ENCODE data around the gene LETM1.

LETM1 gene

GRCh38 chr4:1775731-1776500 is 80.0 kb downstream of the LETM1 start:
- H3K36me3 ChIP-seq (ENCODE audit: control insufficient read depth, insufficient read depth, low read length): no peaks in the 10 kb centered on the region
- no peak overlapping the region for H3K4me3 ChIP-seq (ENCODE audit: extremely low read depth, insufficient read depth, low read length, poor library complexity, severe bottlenecking)
- H3K4me1 ChIP-seq (ENCODE audit: control insufficient read depth, insufficient read depth, low read length, poor library complexity, severe bottlenecking): peaks cover 21% of the 10 kb centered on the region
- 84 to 86% methylated on average over 17 to 23 of the region's 23 CpGs for WGBS, 2 experiments (ENCODE audit: insufficient coverage in 2 of 2)
- H3K27ac ChIP-seq (ENCODE audit: low read depth, low read length, severe bottlenecking): no peak overlapping the region
- no peaks in the 10 kb centered on the region for H3K9me3 ChIP-seq (ENCODE audit: control insufficient read depth, low read length)

- no peak overlapping the region for H3K27ac ChIP-seq (ENCODE audit: low read depth, low read length, severe bottlenecking)
- H3K4me1 ChIP-seq (ENCODE audit: control insufficient read depth, insufficient read depth, low read length, poor library complexity, severe bottlenecking): peaks cover 18% of the 10 kb centered on the region
- WGBS, 2 experiments (ENCODE audit: insufficient coverage in 2 of 2): 90 to 98% methylated on average over 7 to 9 of the region's 10 CpGs
These were observed 82.2 kb downstream of the LETM1 start for GRCh38 chr4:1773754-1774153.

GRCh38 chr4:1772853-1773538 is 83.0 kb downstream of the LETM1 start:
- peaks cover 10% of the 10 kb centered on the region for H3K4me1 ChIP-seq (ENCODE audit: control insufficient read depth, insufficient read depth, low read length, poor library complexity, severe bottlenecking)
- H3K4me3 ChIP-seq (ENCODE audit: extremely low read depth, insufficient read depth, low read length, poor library complexity, severe bottlenecking): no peak overlapping the region
- H3K27ac ChIP-seq (ENCODE audit: low read depth, low read length, severe bottlenecking): no peak overlapping the region
- no peaks in the 10 kb centered on the region for H3K9me3 ChIP-seq (ENCODE audit: control insufficient read depth, low read length)
- H3K36me3 ChIP-seq (ENCODE audit: control insufficient read depth, insufficient read depth, low read length): no peaks in the 10 kb centered on the region
- 90 to 93% methylated on average over 18 to 25 of the region's 30 CpGs for WGBS, 2 experiments (ENCODE audit: insufficient coverage in 2 of 2)

More at GRCh38 chr4:1773754-1774153, 82.2 kb downstream of the LETM1 start:
- no peaks in the 10 kb centered on the region for H3K36me3 ChIP-seq (ENCODE audit: control insufficient read depth, insufficient read depth, low read length)
- no peaks in the 10 kb centered on the region for H3K9me3 ChIP-seq (ENCODE audit: control insufficient read depth, low read length)
- H3K4me3 ChIP-seq (ENCODE audit: extremely low read depth, insufficient read depth, low read length, poor library complexity, severe bottlenecking): no peak overlapping the region

GRCh38 chr4:1771555-1772305 is 84.2 kb downstream of the LETM1 start:
- Histone ChIP-seq H3K9me3 (ENCODE audit: control insufficient read depth, low read length) (no peaks in the 10 kb centered on the region), H3K4me3 (ENCODE audit: extremely low read depth, insufficient read depth, low read length, poor library complexity, severe bottlenecking) (no peak overlapping the region), H3K36me3 (ENCODE audit: control insufficient read depth, insufficient read depth, low read length) (no peaks in the 10 kb centered on the region), H3K4me1 (ENCODE audit: control insufficient read depth, insufficient read depth, low read length, poor library complexity, severe bottlenecking) (peaks cover 2% of the 10 kb centered on the region), H3K27ac (ENCODE audit: low read depth, low read length, severe bottlenecking) (no peak overlapping the region)
- 87 to 88% methylated on average over 17 to 23 of the region's 28 CpGs for WGBS, 2 experiments (ENCODE audit: insufficient coverage in 2 of 2)

GRCh38 chr4:1770791-1771231 is 85.1 kb downstream of the LETM1 start:
- no peak overlapping the region for H3K27ac ChIP-seq (ENCODE audit: low read depth, low read length, severe bottlenecking)
- peaks cover 8% of the 10 kb centered on the region for H3K4me1 ChIP-seq (ENCODE audit: control insufficient read depth, insufficient read depth, low read length, poor library complexity, severe bottlenecking)
- no peaks in the 10 kb centered on the region for H3K36me3 ChIP-seq (ENCODE audit: control insufficient read depth, insufficient read depth, low read length)
- WGBS, 2 experiments (ENCODE audit: insufficient coverage in 2 of 2): 88 to 96% methylated on average over 9 to 11 of the region's 11 CpGs
- no peaks in the 10 kb centered on the region for H3K9me3 ChIP-seq (ENCODE audit: control insufficient read depth, low read length)
- no peak overlapping the region for H3K4me3 ChIP-seq (ENCODE audit: extremely low read depth, insufficient read depth, low read length, poor library complexity, severe bottlenecking)

- 90 to 94% methylated on average over 12 to 18 of the region's 33 CpGs for WGBS, 2 experiments (ENCODE audit: insufficient coverage in 2 of 2)
- H3K4me1 ChIP-seq (ENCODE audit: control insufficient read depth, insufficient read depth, low read length, poor library complexity, severe bottlenecking): peaks cover 8% of the 10 kb centered on the region
- no peaks in the 10 kb centered on the region for H3K9me3 ChIP-seq (ENCODE audit: control insufficient read depth, low read length)
- H3K4me3 ChIP-seq (ENCODE audit: extremely low read depth, insufficient read depth, low read length, poor library complexity, severe bottlenecking): no peak overlapping the region
- no peaks in the 10 kb centered on the region for H3K36me3 ChIP-seq (ENCODE audit: control insufficient read depth, insufficient read depth, low read length)
- H3K27ac ChIP-seq (ENCODE audit: low read depth, low read length, severe bottlenecking): no peak overlapping the region
These were observed 85.7 kb downstream of the LETM1 start for GRCh38 chr4:1770245-1770644.

GRCh38 chr4:1769692-1770091 is 86.3 kb downstream of the LETM1 start:
- H3K4me1 ChIP-seq (ENCODE audit: control insufficient read depth, insufficient read depth, low read length, poor library complexity, severe bottlenecking): peaks cover 8% of the 10 kb centered on the region
- 92 to 98% methylated on average over 4 to 6 of the region's 6 CpGs for WGBS, 2 experiments (ENCODE audit: insufficient coverage in 2 of 2)

GRCh38 chr4:1768367-1769034 is 87.5 kb downstream of the LETM1 start:
- Histone ChIP-seq H3K9me3 (ENCODE audit: control insufficient read depth, low read length) (no peaks in the 10 kb centered on the region), H3K4me3 (ENCODE audit: extremely low read depth, insufficient read depth, low read length, poor library complexity, severe bottlenecking) (no peak overlapping the region), H3K36me3 (ENCODE audit: control insufficient read depth, insufficient read depth, low read length) (no peaks in the 10 kb centered on the region), H3K27ac (ENCODE audit: low read depth, low read length, severe bottlenecking) (no peak overlapping the region), H3K4me1 (ENCODE audit: control insufficient read depth, insufficient read depth, low read length, poor library complexity, severe bottlenecking) (peaks cover 8% of the 10 kb centered on the region)
- WGBS, 2 experiments (ENCODE audit: insufficient coverage in 2 of 2): 76% methylated on average over 13 to 19 of the region's 23 CpGs

More at GRCh38 chr4:1769692-1770091, 86.3 kb downstream of the LETM1 start:
- H3K9me3 ChIP-seq (ENCODE audit: control insufficient read depth, low read length): no peaks in the 10 kb centered on the region
- H3K36me3 ChIP-seq (ENCODE audit: control insufficient read depth, insufficient read depth, low read length): no peaks in the 10 kb centered on the region
- H3K27ac ChIP-seq (ENCODE audit: low read depth, low read length, severe bottlenecking): no peak overlapping the region
- no peak overlapping the region for H3K4me3 ChIP-seq (ENCODE audit: extremely low read depth, insufficient read depth, low read length, poor library complexity, severe bottlenecking)

GRCh38 chr4:1767770-1768366 is 88.1 kb downstream of the LETM1 start:
- no peaks in the 10 kb centered on the region for H3K36me3 ChIP-seq (ENCODE audit: control insufficient read depth, insufficient read depth, low read length)
- H3K4me3 ChIP-seq (ENCODE audit: extremely low read depth, insufficient read depth, low read length, poor library complexity, severe bottlenecking): no peak overlapping the region
- 4 to 10% methylated on average over 11 to 14 of the region's 32 CpGs for WGBS, 2 experiments (ENCODE audit: insufficient coverage in 2 of 2)
- peaks cover 8% of the 10 kb centered on the region for H3K4me1 ChIP-seq (ENCODE audit: control insufficient read depth, insufficient read depth, low read length, poor library complexity, severe bottlenecking)
- no peak overlapping the region for H3K27ac ChIP-seq (ENCODE audit: low read depth, low read length, severe bottlenecking)
- H3K9me3 ChIP-seq (ENCODE audit: control insufficient read depth, low read length): no peaks in the 10 kb centered on the region

Measured in mesodermal cell (in vitro differentiated cells).